Measurements from ENCODE around the gene FSHR. TPM values are rescaled to one million over a fixed set of nuclear protein-coding genes. Genes with fewer than 3 reads are reported as not detected.

Gene FSHR
- total RNA-seq, 2 donors from 2014 or later: 0.29 to 0.31 TPM

DNA sequence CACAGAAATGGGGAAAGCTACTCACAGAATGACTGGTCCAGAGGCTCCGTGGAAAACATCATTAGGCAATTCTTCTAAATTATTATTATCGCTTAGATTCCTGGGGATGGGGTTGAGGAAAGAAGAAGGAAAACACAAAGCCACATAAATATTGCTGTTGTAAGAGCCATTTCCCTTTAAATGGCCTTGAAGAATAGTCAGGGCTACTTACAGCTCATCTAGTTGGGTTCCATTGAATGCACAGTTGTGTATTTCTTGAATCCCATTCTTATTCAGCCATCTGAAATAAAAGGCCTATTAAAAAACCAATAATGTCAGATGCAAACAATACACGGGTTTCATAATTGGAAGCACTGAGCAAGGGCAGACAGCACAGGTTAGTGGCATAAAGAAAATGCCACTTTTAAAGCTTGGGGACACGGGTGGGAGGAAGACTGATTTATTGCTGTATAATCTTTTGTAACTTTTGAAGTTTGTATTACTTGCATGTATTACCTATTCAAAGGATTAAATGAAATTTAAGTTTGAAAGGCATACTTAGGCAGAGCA is 171.4 kb downstream of the FSHR start:
- intact Hi-C loops (cut with DNase I): no loop called here
- DNase-seq (no peak), ATAC-seq (no peak)

DNA sequence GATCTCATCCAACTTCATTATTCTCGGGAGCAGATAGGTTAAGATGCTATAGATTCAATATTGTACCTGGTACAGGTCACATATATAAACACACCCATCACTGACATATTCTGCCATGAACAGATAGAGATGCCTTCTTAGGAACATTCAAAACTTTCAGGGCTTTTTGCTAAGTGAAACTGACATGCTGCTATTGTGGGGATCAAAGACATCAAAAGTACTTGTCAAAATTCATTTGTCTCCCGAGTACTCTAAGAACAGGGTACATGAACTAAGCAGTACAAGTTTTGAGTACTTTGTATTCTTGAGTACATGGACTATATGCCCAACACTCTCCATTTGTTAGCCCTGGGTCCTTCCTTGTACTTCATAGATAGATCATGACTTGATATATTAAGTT is 173.5 kb downstream of the FSHR start:
- DNase-seq (no peak), ATAC-seq (no peak)
- intact Hi-C loops (cut with DNase I): no loop called here

DNA sequence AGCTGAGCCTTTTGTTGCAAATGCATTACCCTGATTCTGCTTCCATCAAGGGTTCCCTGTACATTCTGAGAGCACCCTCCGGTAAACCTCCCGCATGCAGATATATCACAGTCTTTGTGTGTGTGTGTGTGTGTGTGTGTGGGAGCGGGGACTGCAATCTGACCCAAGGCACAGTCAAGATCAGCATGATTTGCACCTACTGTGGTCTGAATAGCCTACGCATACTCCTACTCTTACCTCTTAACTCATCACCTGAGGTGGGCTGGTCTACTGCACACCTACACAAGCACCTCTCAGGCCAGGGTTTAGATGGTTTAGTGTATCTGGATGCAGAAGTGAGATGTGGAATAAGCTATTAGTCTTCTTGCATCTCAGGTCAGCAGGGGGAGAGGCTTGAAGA is 174.6 kb downstream of the FSHR start:
- DNase-seq (no peak), ATAC-seq (no peak)
- intact Hi-C loops (cut with DNase I): no loop called here

DNA sequence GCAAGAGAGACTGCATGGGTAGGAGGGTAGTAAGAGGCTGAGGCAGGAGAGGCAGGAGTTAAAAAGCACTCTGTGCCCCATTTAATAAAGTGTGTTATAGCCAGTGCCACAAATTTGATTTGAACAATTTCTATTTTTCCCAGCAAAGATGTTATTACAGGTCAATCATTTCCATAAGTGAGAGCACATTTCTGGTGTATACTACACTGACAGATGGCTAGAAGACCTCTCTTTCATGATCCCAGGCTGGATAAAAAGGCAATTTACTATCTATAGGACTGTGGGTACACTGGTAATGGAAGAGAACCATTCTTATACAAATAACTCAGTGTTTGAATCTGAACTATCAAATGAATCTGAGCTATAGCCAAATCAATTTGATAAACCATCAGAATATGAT is 176.2 kb downstream of the FSHR start:
- intact Hi-C loops (cut with DNase I): no loop called here
- DNase-seq: no peak
- ATAC-seq: no peak

DNA sequence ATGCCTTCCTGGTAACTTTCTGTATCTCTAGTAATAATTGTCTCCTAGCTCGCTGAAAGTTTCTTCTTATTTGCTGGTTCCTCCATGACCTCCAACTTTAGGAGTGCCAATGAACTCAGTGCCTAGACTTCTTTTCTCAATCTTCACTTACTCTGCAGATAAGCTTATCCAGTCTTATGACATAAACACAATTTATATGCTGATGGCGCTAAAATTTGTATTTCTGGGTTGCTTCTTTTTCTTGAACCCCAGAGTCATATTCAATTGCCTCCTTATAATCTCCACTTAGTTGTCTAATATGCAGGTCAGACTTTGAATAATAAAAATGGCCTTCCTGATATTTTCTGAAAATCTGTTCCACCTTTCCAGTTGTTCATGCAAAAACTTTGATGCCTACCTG is 182.5 kb downstream of the FSHR start:
- no peak for ATAC-seq
- no peak for DNase-seq
- intact Hi-C loops (cut with DNase I): no loop called here

DNA sequence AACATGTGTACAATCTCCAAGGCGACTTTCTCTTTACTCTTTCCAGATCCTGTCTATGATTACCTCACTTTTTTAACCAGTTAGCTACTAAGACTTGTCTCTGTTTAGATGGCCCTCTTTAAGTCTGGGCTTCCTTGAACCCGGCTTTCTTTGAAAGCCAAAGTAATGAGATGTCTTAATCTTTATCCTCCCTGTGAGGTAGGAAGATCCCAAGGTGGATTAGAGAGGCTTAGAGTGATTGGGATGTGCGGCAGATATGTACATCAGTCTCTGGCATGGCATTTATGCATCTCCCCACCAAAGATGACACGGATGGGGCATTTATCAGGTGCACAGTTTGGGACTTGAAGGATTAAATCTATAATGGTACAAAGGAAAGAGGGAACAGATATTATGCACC is 186.3 kb downstream of the FSHR start:
- ATAC-seq: no peak
- DNase-seq: no peak
- intact Hi-C loops (cut with DNase I): no loop called here

DNA sequence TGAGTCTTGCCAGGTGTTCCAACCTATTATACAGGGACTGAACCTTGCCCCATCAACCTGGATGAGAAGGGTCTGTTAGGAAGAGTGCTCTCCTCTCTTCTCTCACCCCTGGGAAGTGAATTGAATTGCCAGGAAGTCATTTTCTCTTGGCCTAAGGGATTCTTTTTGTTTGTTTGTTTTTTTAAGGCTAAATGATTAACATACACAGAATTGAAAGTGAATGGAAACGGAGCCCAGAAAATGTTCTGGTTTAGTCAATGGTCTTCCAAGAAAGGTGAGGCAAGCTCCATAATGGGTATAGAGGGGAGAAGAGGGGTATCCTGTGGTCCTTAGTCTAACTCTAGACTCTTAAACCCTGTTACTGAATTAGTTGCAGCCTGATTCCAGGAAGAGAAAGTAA is 189.1 kb downstream of the FSHR start:
- intact Hi-C loops (cut with DNase I): no loop called here
- no peak for ATAC-seq
- DNase-seq: no peak

DNA sequence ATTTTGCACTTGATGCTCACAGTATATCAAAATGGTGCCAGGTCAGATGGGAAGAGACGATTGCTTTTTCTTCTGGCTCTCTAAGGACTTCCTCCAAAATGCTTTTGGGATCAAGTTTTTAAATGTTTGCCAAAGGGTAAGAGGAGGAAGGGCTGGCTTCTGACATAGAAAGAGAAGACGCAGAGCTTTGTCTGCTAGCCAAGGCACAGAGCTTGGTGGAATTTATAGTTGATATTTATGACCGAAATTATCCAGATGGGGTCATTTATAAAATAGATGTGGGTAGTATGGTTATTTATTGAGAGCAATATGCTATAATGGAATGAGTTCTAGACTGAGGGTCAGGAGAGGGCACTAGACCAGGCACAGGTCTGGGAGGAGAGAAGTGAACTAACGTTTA is 193.3 kb downstream of the FSHR start:
- intact Hi-C loops (cut with DNase I): no loop called here
- ATAC-seq (no peak), DNase-seq (no peak)

DNA sequence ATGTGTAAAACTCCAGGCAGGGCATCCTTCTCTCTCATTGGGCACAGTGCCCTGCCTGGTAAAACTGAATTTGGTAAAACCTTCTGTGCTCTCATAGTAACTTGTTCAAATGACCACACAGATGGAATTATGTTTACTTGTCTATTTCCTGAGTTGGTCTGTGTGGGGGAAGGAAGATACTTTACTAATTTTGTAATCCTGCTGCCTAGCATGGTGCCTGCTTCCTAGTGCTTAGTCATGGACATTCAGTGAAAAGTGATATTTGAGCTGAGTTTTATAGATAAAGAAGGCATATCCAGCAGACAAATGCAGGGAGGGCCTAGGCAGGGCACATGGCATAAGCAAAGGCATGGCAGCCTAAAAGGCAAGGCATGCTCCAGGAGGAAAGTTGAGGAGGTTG is 199.4 kb downstream of the FSHR start:
- intact Hi-C loops (cut with DNase I): no loop called here
- no peak for DNase-seq
- ATAC-seq: no peak

DNA sequence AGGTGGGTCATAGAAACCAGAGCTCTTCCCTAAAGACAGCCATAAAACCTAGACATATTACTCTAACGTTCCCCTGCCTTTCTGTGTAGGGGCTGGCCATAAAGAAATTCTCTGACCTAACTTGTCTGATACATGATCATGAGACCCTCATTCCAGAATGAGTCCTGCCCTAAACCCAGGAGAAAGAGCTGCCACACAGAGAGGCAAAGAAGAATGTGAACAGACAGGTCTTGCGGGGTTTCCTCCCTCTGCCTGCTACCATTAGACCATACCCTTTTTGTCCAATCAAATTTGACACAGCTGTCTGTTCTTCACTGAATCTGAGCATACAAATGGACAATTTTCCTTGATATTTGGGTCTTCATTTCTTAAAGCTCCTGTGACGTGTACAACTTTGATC is 200.0 kb downstream of the FSHR start:
- ATAC-seq: no peak
- DNase-seq: no peak
- intact Hi-C loops (cut with DNase I): no loop called here

DNA sequence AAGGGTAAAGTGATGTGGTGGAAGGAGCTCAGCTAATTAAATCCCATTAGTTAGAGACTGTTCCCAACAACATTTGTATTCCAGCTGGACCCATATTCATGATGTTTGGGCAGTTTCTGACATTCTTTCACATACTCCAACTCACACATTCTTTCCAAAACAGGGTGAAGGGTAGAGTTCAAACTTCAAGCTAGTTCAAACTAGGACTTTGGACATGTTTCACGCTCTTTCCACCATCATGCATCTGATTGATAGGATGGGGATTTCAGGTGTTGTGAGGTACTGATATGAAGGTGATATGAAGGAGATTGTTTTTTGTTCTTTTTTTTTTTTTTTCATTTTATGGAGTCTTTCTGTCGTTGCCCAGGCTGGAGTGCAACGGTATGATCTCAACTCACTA is 201.7 kb downstream of the FSHR start:
- DNase-seq: no peak
- intact Hi-C loops (cut with DNase I): no loop called here
- no peak for ATAC-seq

DNA sequence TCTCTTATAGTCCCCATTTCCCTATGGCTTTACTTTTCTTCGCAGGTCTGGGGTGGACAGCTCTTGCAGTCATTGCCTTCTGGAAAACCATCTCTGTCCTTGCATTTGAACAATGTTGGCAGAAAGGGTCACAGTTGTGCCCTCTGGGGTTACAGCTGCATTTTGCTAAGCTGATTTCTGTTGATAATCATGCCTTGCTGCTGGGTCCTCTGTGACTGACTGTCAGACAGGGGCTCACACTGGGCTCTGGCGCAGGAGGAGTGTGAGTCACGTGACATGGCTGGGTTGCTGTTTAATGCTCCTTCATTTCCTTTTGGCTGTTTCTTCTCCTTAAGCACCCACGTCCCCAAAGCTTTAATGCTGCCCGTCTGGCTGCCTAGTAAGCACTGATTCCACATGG is 202.2 kb downstream of the FSHR start:
- DNase-seq: no peak
- ATAC-seq: no peak
- intact Hi-C loops (cut with DNase I): no loop called here

DNA sequence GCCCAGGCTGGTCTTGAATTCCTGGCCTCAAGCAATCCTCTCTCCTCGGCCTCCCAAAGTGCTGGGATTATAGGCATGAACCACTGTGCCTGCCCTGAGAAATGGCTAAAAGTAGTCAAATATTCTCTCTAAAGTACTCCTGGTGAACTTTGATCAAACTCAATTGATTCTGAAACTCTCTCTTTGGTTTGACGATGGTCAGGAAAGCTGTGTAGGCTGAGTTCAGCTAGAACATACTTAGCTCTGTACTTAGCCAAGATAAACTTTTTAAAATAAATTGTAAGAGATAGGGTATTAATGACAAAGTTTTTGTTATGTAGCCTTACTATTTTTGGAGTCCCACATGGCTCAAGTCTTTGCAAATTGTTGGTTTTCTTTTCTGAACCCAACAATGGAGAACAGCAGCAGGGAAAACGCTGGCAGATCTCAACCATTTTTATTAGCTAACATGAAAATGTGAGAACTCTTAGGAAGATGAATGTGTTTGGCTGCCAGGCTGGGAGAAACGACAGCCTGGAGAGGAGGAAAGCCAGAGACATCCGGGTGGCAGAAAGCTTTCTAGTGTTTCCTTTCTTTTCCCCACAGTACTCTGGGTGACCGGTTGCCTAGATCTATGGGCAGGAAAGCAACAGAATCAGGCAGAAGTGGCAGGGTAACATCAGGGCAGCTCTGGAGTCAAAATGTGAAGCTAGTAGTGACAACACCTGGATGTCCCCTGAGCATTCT is 205.8 kb downstream of the FSHR start:
- ATAC-seq (peak in 1 of 2 donors; percentile 46), DNase-seq (no peak)
- intact Hi-C loops (cut with DNase I): loop anchor here in 1 of 2 donors (5.0 to 10.0 kb wide), 3 partner anchors 806 to 1454 kb away; no protein-coding TSS in a partner anchor

DNA sequence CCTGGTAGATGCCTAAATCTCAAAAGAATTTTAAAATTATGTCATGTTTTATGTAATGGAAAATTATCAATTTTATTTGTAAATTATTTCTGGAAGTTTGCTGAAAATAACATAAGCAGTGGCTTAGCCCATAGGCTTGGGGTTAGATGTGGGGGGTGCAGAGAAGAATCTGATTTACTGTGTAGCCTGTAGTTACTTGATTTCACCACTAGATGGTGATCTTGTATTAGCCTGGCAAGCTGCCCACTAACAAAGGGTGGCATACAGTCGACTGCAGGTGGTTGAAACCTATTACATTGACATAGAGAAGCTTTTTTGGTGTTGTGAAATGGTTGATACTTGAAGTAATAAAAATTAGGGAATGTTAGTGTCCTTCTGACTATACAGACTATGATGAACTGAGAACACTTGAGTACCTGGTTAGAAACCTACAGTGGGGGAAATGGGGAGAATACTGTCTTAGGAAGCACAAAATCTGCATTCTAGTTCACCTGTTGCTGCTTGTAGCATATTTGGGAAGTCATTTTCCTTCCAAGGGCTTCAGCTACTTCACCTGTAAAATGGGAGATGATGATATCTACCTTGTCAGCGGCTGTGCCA is 207.8 kb downstream of the FSHR start:
- ATAC-seq: peak; percentile 74
- DNase-seq: peak; percentile 31
- intact Hi-C loops (cut with DNase I): loop anchor here in 1 of 2 donors (5.0 to 10.0 kb wide), 3 partner anchors 808 to 1456 kb away; no protein-coding TSS in a partner anchor

DNA sequence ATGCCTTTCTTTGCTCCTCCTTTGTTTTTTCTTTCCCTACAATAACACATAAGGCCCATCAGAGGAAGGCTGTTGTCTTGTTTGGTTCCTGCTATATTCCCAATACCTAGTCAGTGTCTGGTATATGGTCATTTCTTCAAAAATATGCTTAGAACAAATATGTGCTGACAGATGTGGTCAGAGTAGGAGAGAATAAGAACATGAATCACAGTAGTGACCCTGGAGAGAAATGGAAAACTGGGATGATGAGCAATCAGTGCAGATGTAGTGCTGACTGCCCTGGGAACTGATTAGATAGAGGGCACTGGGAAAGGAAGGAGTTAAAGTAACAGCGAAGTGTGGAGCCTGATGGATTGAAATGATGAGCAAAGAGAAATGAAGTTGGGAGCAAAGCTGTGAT is 209.4 kb downstream of the FSHR start:
- DNase-seq (no peak), ATAC-seq (peak in 1 of 2 donors; percentile 38)
- intact Hi-C loops (cut with DNase I): loop anchor here in 1 of 2 donors (2.0 to 10.0 kb wide), 5 partner anchors 388 to 1547 kb away; no protein-coding TSS in a partner anchor

DNA sequence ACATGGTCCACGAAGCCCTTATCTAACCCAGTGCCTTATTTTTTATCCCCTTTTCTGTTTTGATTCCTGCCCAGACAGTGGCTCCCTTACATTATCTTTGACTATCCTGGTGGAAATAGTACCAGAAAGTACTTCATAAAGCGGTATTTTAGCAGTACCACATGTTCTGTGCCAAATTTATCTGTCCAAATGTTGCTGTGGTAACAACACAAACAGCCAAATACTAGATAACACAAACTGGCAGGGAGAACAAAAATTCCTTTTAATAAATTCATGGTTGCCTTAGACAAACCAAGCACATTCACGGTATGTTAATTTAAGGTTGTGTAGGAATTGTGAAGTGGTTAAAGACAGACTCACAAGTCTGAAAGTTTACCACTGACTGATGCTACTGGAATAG is 210.9 kb downstream of the FSHR start:
- intact Hi-C loops (cut with DNase I): loop anchor here in 1 of 2 donors (5.0 to 10.0 kb wide), 3 partner anchors 811 to 1549 kb away; no protein-coding TSS in a partner anchor
- peak; percentile 60 to 75 for ATAC-seq
- no peak for DNase-seq

DNA sequence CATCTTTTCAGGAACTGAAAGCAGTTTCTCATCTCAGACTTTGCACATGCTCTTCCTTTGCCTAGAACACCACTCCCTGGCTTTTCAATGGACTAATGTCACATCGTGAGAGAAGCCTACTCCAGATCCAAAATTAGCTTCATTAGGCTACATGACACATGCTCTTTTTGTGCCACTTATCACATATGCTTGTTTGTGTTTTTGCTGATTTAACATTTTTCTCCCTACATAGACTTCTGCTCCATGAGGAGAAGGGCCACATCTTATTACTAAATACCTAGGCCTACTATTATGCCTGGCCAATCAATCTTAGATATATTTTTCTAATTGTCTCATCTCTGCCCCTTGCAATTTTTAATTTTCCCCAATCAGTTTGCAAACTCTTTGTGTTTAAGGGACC is 212.4 kb downstream of the FSHR start:
- ATAC-seq: no peak
- DNase-seq: no peak
- intact Hi-C loops (cut with DNase I): loop anchor here in 1 of 2 donors (5.0 to 10.0 kb wide), 3 partner anchors 813 to 1550 kb away; no protein-coding TSS in a partner anchor

DNA sequence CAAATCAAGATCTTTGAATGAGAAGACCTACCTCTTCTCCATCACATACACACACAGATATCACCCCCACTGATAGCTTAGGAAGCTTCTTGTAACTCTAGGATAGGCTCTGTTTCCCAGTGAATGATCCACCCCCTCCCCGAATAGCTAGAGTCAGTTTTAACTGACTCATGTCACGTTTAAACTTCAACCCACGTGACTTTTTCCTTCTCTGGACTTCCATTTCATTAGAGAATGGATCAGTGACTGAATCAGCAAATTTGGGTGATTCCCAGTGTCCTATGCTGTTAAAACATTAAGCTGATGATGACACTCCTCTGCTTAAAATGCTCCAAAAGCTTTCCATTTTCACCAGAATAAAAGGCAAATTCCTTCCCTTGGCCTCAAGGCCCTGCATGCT is 212.9 kb downstream of the FSHR start:
- intact Hi-C loops (cut with DNase I): loop anchor here in 1 of 2 donors (5.0 to 10.0 kb wide), 3 partner anchors 813 to 1551 kb away; no protein-coding TSS in a partner anchor
- DNase-seq (no peak), ATAC-seq (no peak)

DNA sequence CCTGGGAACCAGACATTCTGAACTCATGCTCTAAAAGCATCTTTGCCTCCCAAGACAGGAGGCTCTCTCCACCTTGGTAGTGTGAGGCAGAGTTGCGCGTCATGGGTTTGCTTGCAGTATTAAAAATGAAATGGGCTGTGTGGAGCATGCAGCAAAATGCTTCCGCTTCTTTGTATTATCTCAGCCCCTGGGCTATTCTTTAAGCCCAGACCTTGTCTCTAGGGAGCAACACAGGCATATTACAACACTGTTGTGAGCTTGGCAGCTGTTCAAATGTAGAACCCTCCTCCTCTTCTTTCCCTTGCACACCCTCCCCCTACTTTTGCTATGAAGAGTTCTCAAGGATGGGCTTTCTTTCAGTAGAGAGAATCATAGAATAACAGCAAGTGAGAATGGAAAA is 213.7 kb downstream of the FSHR start:
- intact Hi-C loops (cut with DNase I): loop anchor here in 1 of 2 donors (5.0 to 10.0 kb wide), 3 partner anchors 814 to 1552 kb away; no protein-coding TSS in a partner anchor
- DNase-seq (no peak), ATAC-seq (peak; percentile 34 to 40)

DNA sequence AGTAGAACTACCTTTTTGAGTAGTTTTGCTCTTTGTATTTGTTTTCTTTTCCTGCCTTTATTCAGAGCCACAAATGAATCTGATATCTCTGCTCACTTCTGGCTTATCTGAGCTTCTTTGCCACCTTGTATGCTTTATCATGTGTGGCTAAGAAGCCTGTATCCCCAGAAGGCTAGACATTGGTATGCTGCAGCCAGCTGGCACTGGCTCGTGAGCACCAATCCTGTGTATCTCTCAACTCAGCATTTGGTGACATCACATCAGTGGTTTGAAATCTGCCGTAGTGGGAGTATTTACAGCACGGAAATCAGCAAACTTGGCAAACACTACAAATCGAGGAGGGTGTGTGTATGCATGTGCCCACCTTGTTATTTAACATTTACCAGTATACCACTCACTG is 215.1 kb downstream of the FSHR start:
- ATAC-seq (peak in 1 of 2 donors; percentile 27), DNase-seq (no peak)

More for the DNA sequence above, 215.1 kb downstream of the FSHR start:
- intact Hi-C loops (cut with DNase I): no loop called here

Data from left cardiac atrium (tissue), 4 donors.